AG10803 (cell line): ENCODE data around the gene NEURL3.
A peak's percentile ranks its signal among the peaks of the same experiment; 100 is the strongest.

ENCODE experiments used
- DNase-seq: peaks from one replicate; pipeline ENCODE4 v3.0.0; 2010; ENCODE audit warnings: low read depth
- H3K4me3 ChIP-seq: 2 replicates; pipeline ENCODE4 v1.5.1; 2011; ENCODE audit warnings: mild to moderate bottlenecking, low read length, control low read depth
- TF ChIP-seq, protein P1 (sequence below): conservative IDR thresholded peaks from 2 replicates; pipeline ENCODE4 v1.5.1; 2011; ENCODE audit warnings: mild to moderate bottlenecking, low read length, control low read depth, inconsistent platforms

Gene NEURL3

DNA sequence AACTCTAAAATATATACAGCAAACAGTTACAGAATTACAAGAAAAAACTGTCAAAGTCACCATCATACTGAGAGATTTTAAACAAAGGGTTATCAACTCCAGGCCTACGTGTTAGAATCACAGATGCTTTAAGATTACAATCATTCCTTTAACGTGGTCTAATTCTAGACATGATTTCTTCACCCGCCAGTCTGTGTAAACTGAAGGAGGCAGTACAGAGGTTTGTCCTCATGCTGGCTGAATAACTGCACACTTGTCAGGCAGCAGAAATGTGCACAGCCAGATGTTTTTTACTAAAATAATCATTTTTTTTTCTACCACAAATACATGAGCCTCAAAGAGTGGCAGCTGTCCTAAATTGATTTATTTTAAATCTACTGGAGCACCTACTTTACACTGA lies 15.5 kb upstream of the NEURL3 start:
- TF ChIP-seq, protein P1, sequence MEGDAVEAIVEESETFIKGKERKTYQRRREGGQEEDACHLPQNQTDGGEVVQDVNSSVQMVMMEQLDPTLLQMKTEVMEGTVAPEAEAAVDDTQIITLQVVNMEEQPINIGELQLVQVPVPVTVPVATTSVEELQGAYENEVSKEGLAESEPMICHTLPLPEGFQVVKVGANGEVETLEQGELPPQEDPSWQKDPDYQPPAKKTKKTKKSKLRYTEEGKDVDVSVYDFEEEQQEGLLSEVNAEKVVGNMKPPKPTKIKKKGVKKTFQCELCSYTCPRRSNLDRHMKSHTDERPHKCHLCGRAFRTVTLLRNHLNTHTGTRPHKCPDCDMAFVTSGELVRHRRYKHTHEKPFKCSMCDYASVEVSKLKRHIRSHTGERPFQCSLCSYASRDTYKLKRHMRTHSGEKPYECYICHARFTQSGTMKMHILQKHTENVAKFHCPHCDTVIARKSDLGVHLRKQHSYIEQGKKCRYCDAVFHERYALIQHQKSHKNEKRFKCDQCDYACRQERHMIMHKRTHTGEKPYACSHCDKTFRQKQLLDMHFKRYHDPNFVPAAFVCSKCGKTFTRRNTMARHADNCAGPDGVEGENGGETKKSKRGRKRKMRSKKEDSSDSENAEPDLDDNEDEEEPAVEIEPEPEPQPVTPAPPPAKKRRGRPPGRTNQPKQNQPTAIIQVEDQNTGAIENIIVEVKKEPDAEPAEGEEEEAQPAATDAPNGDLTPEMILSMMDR = 0 out of 2 replicates have a peak, but pooled peaks have one; percentile 17
- peak; percentile 39 for DNase-seq
- H3K4me3 ChIP-seq = no peak overlapping the region

DNA sequence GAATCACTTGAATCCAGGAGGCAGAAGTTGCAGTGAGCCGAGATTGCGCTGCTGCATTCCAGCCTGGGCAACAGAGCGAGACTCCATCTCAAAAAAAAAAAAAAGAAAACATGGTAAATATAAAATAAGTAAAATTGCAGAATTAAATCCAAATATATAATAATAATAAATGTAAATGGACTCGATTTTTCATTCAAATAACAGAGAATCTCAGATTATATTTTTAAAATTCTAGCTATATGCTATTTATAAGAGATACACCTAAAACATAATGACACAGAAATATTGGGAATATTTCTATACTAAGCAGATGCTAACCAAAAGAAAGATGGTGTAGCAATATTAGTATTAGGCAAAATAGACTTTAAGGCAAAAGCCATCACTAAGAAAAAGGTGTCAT lies 15.1 kb upstream of the NEURL3 start:
- no peak overlapping the region for H3K4me3 ChIP-seq
- TF ChIP-seq, protein P1 = no peak
- no peak for DNase-seq

DNA sequence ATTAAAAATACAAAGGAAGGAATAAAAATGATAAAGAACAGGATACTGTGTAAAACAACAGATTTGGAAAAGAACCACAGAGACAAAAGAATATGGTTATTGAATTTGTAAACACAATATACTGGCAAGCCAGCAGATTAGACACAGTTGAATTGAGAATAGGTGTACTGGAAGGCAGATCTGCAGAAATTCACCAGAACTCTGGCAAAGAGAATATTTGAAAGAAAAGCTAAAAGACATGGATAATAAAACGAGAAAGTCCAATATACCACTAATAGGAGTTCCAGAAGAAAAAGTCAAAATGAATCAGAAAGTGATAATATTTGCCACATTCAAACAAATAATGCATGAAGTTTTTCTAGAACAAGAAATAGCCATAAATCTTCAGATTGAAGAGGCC lies 11.9 kb upstream of the NEURL3 start:
- TF ChIP-seq, protein P1 = no peak
- no peak for DNase-seq
- no peak overlapping the region for H3K4me3 ChIP-seq

DNA sequence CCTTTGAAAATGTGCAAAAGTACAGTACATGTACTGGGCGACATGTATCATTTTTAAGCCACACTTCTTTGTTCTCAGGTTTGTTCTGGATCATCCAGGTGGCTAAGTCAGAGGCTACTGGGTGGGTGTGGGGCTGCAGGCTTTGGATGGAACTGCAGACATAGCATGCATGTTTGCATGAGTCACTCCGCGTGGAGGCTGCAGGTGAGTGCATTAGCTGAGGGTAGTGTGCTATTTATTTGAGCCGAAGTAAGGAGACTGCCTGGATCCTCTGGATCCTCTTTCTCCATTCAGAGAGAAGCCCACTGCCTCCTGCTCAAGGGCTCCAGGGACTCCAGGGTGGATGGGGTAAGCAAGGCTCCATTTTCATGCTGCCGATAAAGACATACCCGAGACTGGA lies 9.4 kb upstream of the NEURL3 start:
- H3K4me3 ChIP-seq = no peak overlapping the region
- no peak for DNase-seq
- TF ChIP-seq, protein P1 = no peak

DNA sequence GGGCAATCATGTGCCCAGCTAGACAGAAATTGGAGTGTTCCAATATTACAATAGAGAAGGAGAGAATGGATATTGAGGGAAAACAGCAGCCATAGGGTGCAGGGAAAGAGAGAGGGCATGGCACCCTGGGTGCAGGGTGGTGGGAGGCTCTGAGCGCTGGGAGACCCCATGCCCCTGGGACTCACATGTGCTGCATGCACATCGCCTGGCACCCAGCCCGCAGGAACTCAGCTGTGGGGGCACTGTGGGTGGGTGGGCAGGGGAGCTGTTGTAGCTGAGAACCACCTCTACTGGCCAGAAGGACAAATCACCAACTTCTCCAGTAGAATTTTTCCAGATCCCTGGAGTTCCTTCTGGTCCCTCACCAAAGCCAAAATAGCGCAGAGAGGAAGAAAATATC lies 7.2 kb upstream of the NEURL3 start:
- TF ChIP-seq, protein P1 = no peak
- DNase-seq = no peak
- H3K4me3 ChIP-seq = no peak overlapping the region

DNA sequence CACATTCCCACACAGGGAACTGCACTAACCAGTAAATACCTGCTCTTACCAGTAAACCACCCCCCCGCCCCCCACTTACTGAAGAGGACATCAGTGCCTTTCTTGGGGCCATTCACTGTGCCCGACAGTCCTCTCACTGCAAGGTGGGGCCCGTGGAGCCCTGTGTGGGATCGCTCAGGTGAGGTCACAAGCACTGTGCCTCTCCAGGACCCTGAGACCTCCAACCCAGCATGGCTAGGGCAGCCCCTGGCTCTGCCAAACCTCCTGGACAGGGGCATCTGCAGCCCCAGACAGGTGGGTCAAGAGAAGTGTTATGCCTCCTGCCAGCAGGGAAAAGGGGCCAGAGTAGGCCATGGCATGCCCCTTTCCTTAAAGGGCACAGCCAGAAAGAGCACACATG lies 6.7 kb upstream of the NEURL3 start:
- H3K4me3 ChIP-seq = no peak overlapping the region
- no peak for DNase-seq
- TF ChIP-seq, protein P1 = no peak

DNA sequence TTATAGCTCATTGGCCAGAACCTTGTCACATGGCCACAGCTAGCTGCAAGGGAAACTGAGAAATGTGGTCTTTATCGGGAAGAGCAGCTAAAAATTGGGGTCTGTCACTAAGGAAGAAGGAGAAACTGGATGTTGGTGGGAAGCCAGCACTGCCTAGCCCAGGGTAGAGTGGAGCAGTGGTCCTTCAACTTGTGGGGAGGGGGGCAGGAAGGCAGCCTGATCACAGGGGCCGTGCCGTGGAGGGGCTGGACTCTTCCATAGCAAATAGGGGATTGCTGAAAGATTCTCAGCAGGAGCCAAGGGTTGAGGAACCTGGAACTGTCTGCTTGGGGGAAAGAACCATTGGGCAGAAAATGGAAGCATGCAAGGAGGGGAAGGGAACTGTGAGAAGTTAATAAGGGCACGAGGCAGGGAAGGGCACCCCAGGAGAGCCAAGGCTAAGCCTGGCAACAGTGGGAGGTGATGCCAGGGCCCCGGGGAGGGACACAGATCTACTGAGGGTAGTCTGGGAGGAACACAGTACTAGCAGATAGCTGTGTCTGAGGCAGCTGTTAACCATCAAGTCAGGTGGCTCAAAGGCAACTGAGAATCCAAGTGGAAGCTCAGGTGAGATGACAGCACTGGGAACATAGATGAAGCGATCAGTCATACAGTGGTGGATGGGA lies 5.9 kb upstream of the NEURL3 start:
- TF ChIP-seq, protein P1 = no peak
- no peak for DNase-seq
- H3K4me3 ChIP-seq = no peak overlapping the region
